A673 (cell line): Measurements from ENCODE around the gene ARPIN.
"Not testable (repeated sequence)": the region's sequence is repeated elsewhere in the genome, so short reads cannot be mapped to it uniquely, and the experiment has no call there.

Experiments
- CTCF ChIP-seq: fragments of 300-800, 200-600 bp; sonication (generic); conservative IDR thresholded peaks from 2 replicates; pipeline ENCODE4 v1.5.1; 2017; ENCODE audit warnings: low read depth, mild to moderate bottlenecking, antibody characterized with exemption, low read length, moderate library complexity, mixed read lengths
- EZH2 ChIP-seq: fragments of 200-600 bp; sonication (generic); IDR thresholded peaks from 2 replicates; pipeline ENCODE4 v1.6.1; 2017; ENCODE audit warnings: borderline replicate concordance, low read depth, mild to moderate bottlenecking, mixed read lengths, antibody characterized with exemption, low read length; ENCODE audit not compliant: poor library complexity, severe bottlenecking

GRCh38 chr15:89869490-89869889 is 43.3 kb downstream of the ARPIN start:
- TF ChIP-seq CTCF, EZH2: not testable (repeated sequence)
